ENCODE results near the gene AK4.

Gene AK4

DNA sequence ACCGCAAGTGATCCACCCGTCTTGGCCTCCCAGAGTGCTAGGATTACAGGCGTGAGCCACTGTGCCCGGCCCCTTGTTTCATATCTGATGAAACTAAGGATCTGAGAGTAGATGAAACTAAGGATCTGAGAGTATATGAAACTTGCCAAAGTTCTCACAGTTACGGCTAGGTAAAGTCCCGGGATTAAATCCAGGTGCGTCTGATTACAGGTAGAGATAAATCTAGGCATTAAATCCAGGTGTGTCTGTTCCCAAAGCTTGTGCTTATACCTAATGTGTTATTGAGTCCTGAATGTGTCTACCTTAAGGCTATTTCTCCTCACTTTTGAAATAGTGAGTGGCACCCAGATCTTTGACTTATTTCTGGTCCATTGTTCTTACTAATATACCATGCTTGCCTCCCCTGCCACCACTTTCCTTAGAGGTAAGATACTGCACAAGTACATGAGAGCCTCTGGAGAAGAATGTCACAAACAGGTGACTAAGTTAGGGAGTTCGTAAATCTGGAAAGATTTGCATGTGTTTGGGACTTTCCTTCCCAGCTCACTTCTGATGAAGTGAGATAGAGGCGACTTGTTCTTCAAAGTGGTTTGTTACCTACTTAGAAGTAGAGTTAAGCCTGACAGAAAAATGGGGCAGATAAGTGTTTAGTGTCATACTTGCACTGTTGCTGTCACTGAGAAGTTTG, 66.5 kb downstream of the AK4 start:
- Histone ChIP-seq H3K36me3 (ENCODE audit: control insufficient read depth in 2 of 2, insufficient read depth in 2 of 2, low read length in 2 of 2) (peaks cover 0 to 3% of the 10 kb centered on the region in 2 donors), H3K4me3 (ENCODE audit: low read length in 2 of 2) (no peak overlapping the region), H3K27me3 (ENCODE audit: control insufficient read depth in 1 of 2, insufficient read depth in 2 of 2, low read length in 2 of 2) (no peaks in the 10 kb centered on the region), H3K9ac (ENCODE audit: low read length in 2 of 2) (no peak overlapping the region), H3K4me1 (ENCODE audit: control insufficient read depth, insufficient read depth, low read length) (no peaks in the 10 kb centered on the region), H3K27ac (ENCODE audit: low read length) (no peak overlapping the region), H3K9me3 (ENCODE audit: control insufficient read depth in 2 of 2, low read length in 2 of 2) (no peaks in the 10 kb centered on the region)

DNA sequence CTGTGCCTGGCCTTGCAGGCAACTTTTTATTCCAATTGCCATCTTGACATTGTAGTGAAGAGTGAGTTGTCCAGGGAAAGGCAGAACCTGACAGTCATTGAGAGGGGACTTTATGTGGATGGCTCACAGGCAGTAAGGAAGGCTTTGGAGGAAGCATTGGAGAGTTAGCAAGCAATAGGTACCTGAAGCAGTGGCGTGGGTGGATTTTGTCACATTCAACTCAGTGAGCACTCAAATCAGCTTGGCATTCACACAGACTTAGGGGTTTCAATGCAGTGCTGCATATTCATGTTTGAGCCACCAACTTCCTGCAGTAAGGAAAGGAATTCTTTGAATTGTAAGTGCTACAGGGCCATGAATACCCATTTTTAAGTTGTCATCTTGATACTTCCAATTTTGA, 69.0 kb downstream of the AK4 start:
- Histone ChIP-seq H3K36me3 (ENCODE audit: control insufficient read depth in 2 of 2, insufficient read depth in 2 of 2, low read length in 2 of 2) (peaks cover 2 to 7% of the 10 kb centered on the region in 2 donors), H3K9me3 (ENCODE audit: control insufficient read depth in 2 of 2, low read length in 2 of 2) (no peaks in the 10 kb centered on the region), H3K27ac (ENCODE audit: low read length) (no peak overlapping the region), H3K4me3 (ENCODE audit: low read length in 2 of 2) (no peak overlapping the region), H3K27me3 (ENCODE audit: control insufficient read depth in 1 of 2, insufficient read depth in 2 of 2, low read length in 2 of 2) (no peaks in the 10 kb centered on the region), H3K9ac (ENCODE audit: low read length in 2 of 2) (no peak overlapping the region), H3K4me1 (ENCODE audit: control insufficient read depth, insufficient read depth, low read length) (no peaks in the 10 kb centered on the region)

DNA sequence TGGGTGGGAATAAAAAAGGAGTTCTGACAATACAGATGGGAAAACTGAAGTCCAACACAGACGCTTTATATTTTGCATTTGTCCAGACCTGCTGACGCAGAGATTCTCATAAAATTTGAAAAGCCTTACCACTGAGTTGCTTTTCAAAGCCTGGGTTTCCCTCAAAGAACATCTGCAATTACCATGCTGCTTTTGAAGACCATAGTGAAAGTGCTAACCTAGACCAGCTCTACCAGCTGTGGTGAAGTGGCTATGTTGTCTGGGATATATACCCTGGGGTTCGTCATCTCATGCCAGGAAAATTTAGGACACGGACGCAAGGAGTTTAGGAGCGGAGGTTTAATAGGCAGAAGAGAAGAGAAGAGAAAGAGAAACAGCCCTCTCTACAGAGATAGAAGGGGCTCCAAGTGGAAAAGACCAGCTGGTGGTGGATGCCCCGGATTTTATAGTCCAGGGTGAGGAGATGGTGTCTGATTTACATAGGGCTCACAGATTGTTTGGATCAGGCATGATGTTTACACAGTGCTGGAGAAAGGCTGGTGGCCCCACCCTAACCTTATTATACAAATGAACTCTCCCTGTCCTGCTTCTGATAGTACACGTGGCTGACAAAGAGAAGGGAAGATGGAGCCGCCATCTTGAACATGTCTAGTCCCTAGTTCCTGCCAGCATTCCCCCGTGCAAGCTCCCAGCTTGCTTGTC, 73.8 kb downstream of the AK4 start:
- H3K9ac ChIP-seq (ENCODE audit: low read length in 2 of 2): no peak overlapping the region
- H3K4me3 ChIP-seq (ENCODE audit: low read length in 2 of 2): no peak overlapping the region
- no peaks in the 10 kb centered on the region for H3K9me3 ChIP-seq (ENCODE audit: control insufficient read depth in 2 of 2, low read length in 2 of 2)
- H3K36me3 ChIP-seq (ENCODE audit: control insufficient read depth in 2 of 2, insufficient read depth in 2 of 2, low read length in 2 of 2): peaks cover 7 to 12% of the 10 kb centered on the region in 2 donors
- H3K27me3 ChIP-seq (ENCODE audit: control insufficient read depth in 1 of 2, insufficient read depth in 2 of 2, low read length in 2 of 2): no peaks in the 10 kb centered on the region
- no peaks in the 10 kb centered on the region for H3K4me1 ChIP-seq (ENCODE audit: control insufficient read depth, insufficient read depth, low read length)
- H3K27ac ChIP-seq (ENCODE audit: low read length): no peak overlapping the region

DNA sequence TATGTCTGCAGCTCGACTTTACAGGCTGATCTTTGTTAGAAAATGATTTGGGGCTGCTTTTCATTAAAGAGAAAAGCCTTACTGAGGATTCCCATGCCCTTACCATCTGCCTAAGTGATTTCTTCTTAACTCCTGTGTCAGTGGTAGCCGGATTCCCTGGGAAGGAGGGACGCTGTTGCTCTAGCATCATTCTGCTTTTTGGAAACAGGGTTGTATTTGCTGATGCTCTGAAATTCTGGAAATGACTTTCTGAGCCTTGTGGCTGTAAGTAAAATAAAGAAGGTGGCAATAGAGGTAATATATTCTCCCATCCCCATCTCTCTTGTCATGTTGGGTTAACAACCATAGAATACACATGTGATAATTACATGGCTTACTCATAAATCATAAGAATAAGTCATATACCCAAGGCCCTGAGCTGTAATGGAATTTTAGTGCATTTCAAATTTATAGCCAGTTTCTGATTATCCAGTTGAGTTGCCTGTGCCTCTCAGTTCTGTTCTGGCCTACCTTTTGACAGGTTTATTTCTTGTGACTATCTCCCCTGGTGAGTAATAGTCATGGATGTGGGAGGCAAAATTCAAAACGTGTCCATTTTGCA, 74.4 kb downstream of the AK4 start:
- no peaks in the 10 kb centered on the region for H3K9me3 ChIP-seq (ENCODE audit: control insufficient read depth in 2 of 2, low read length in 2 of 2)
- H3K36me3 ChIP-seq (ENCODE audit: control insufficient read depth in 2 of 2, insufficient read depth in 2 of 2, low read length in 2 of 2): peaks cover 7 to 12% of the 10 kb centered on the region in 2 donors
- H3K27me3 ChIP-seq (ENCODE audit: control insufficient read depth in 1 of 2, insufficient read depth in 2 of 2, low read length in 2 of 2): no peaks in the 10 kb centered on the region
- no peak overlapping the region for H3K27ac ChIP-seq (ENCODE audit: low read length)
- no peak overlapping the region for H3K9ac ChIP-seq (ENCODE audit: low read length in 2 of 2)
- H3K4me3 ChIP-seq (ENCODE audit: low read length in 2 of 2): no peak overlapping the region
- no peaks in the 10 kb centered on the region for H3K4me1 ChIP-seq (ENCODE audit: control insufficient read depth, insufficient read depth, low read length)

DNA sequence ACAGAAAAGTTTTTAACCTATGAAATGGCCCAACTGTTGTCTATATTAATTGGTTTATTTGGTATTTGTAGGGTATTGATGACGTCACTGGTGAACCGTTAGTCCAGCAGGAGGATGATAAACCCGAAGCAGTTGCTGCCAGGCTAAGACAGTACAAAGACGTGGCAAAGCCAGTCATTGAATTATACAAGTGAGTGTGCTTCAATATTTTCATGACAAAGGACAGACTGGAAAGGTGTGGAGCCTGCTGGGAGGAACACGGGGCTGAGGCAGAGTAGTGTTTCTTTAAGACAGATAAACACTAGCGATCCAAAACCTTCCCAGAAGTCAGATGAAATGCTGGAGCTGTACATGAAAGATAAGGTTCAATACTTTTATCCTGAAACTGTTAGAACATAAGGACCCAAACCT, 76.7 kb downstream of the AK4 start:
- Histone ChIP-seq H3K4me3 (ENCODE audit: low read length in 2 of 2) (no peak overlapping the region), H3K9ac (ENCODE audit: low read length in 2 of 2) (no peak overlapping the region), H3K9me3 (ENCODE audit: control insufficient read depth in 2 of 2, low read length in 2 of 2) (no peaks in the 10 kb centered on the region), H3K27me3 (ENCODE audit: control insufficient read depth in 1 of 2, insufficient read depth in 2 of 2, low read length in 2 of 2) (no peaks in the 10 kb centered on the region), H3K36me3 (ENCODE audit: control insufficient read depth in 2 of 2, insufficient read depth in 2 of 2, low read length in 2 of 2) (peaks cover 14 to 17% of the 10 kb centered on the region in 2 donors), H3K27ac (ENCODE audit: low read length) (no peak overlapping the region), H3K4me1 (ENCODE audit: control insufficient read depth, insufficient read depth, low read length) (no peaks in the 10 kb centered on the region)

DNA sequence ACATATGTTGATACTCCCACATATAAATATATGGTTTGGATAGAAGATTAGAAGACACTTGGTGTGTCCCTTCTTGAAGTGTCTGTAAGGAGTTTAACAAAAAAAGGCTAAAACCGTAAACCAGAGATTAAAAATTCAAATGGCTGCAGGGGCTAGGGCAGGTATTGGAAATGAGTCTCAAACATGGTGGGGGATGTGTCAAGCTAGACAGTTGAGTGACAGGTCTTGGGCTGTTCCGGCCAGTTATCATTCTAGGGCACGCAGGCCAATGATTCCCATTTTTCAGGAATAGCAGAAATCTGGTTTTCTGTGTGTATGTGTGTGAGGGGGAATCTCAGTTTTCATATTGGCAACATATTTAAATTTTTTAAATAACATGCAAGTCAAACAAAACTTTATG, 77.2 kb downstream of the AK4 start:
- H3K36me3 ChIP-seq (ENCODE audit: control insufficient read depth in 2 of 2, insufficient read depth in 2 of 2, low read length in 2 of 2): peaks cover 12 to 14% of the 10 kb centered on the region in 2 donors
- H3K27ac ChIP-seq (ENCODE audit: low read length): no peak overlapping the region
- H3K27me3 ChIP-seq (ENCODE audit: control insufficient read depth in 1 of 2, insufficient read depth in 2 of 2, low read length in 2 of 2): no peaks in the 10 kb centered on the region
- no peak overlapping the region for H3K9ac ChIP-seq (ENCODE audit: low read length in 2 of 2)
- H3K4me1 ChIP-seq (ENCODE audit: control insufficient read depth, insufficient read depth, low read length): no peaks in the 10 kb centered on the region
- H3K9me3 ChIP-seq (ENCODE audit: control insufficient read depth in 2 of 2, low read length in 2 of 2): no peaks in the 10 kb centered on the region
- H3K4me3 ChIP-seq (ENCODE audit: low read length in 2 of 2): no peak overlapping the region

DNA sequence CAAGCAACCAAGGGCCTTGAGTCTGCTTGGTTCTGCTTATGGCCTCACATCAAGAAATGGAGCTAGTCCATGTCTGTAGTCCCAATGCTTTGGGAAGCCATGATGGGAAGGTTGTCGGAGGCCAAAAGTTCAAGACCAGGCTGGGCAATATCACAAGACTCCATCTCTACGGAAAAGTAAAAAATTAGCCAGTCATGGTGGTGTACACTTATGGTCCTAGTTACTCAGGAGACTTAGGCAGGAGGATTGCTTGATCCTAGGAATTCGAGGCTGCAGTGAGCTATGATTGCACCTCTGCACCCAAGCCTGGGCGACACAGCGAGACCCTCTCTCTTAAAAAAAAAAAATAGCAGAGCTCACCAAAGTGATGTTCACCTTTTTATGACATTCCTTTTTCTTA, 81.2 kb downstream of the AK4 start:
- H3K9me3 ChIP-seq (ENCODE audit: control insufficient read depth in 2 of 2, low read length in 2 of 2): no peaks in the 10 kb centered on the region
- peaks cover 10 to 14% of the 10 kb centered on the region in 2 donors for H3K36me3 ChIP-seq (ENCODE audit: control insufficient read depth in 2 of 2, insufficient read depth in 2 of 2, low read length in 2 of 2)
- no peak overlapping the region for H3K27ac ChIP-seq (ENCODE audit: low read length)
- no peak overlapping the region for H3K9ac ChIP-seq (ENCODE audit: low read length in 2 of 2)
- no peaks in the 10 kb centered on the region for H3K27me3 ChIP-seq (ENCODE audit: control insufficient read depth in 1 of 2, insufficient read depth in 2 of 2, low read length in 2 of 2)
- no peaks in the 10 kb centered on the region for H3K4me1 ChIP-seq (ENCODE audit: control insufficient read depth, insufficient read depth, low read length)
- H3K4me3 ChIP-seq (ENCODE audit: low read length in 2 of 2): no peak overlapping the region

DNA sequence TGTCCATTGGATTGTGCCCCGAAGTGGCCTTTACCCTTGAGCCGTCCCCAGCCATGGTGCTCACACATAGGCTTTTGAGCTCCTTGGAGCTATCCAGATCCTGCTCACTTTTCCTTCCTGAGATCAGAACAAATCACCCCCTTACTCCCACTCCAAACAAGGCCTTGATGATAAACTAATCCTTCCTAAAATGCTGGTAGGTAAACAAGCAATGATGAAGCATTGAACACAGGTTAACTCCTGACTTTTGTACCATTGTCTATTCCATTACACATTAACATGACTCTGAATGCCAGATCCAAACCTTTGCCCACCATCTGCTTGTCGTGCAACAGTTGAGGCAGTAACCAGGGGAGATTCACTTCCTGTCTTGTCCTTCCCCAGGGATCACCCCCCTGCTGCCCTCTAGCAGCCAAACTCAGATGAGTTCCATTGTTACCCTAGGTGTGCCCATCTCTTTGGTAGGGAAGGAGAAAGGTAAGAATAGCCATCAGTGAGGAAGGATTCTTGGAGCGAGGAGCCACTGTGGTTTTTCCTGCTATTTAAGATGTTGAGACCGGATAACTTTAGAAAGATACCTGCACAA, 81.8 kb downstream of the AK4 start:
- Histone ChIP-seq H3K9me3 (ENCODE audit: control insufficient read depth in 2 of 2, low read length in 2 of 2) (no peaks in the 10 kb centered on the region), H3K27me3 (ENCODE audit: control insufficient read depth in 1 of 2, insufficient read depth in 2 of 2, low read length in 2 of 2) (no peaks in the 10 kb centered on the region), H3K4me1 (ENCODE audit: control insufficient read depth, insufficient read depth, low read length) (no peaks in the 10 kb centered on the region), H3K27ac (ENCODE audit: low read length) (no peak overlapping the region), H3K36me3 (ENCODE audit: control insufficient read depth in 2 of 2, insufficient read depth in 2 of 2, low read length in 2 of 2) (peaks cover 10 to 14% of the 10 kb centered on the region in 2 donors), H3K4me3 (ENCODE audit: low read length in 2 of 2) (no peak overlapping the region), H3K9ac (ENCODE audit: low read length in 2 of 2) (no peak overlapping the region)

DNA sequence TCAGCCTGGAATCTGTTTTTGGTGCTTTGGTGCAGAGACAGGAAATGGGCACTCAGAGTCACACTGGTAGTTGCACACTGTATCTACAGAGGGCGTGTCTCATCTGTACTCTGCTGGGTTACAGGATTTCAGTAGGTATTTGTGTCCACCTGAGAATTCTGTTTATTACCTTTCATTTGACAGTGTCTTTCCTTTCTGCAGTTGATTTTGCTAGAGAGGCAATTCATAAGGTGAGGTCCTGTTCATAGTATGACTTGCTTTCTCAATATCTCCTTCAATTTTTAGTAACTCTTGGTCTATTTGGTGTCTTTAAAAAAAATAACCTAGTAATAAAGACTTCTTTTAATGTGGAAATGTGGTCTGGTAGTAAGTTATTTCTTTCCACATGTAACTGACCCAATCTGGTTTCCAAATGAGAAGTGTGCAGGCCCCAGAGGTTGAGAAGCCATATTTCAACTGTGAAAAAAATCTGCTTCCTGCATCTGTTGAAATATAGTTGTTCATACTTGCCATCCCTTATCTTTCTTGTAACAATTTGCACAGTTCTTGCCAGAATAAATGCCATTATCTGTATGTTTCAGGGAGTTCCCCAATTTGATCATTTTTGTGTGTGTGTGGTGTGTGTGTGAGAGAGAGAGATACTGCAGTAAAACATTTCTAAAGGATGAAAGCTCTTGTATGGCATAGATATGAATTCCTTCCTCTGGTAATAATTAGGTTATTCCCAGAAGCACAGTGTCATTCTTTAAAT, 82.9 kb downstream of the AK4 start:
- H3K27me3 ChIP-seq (ENCODE audit: control insufficient read depth in 1 of 2, insufficient read depth in 2 of 2, low read length in 2 of 2): no peaks in the 10 kb centered on the region
- no peak overlapping the region for H3K27ac ChIP-seq (ENCODE audit: low read length)
- H3K4me1 ChIP-seq (ENCODE audit: control insufficient read depth, insufficient read depth, low read length): no peaks in the 10 kb centered on the region
- H3K9ac ChIP-seq (ENCODE audit: low read length in 2 of 2): no peak overlapping the region
- H3K4me3 ChIP-seq (ENCODE audit: low read length in 2 of 2): no peak overlapping the region
- H3K9me3 ChIP-seq (ENCODE audit: control insufficient read depth in 2 of 2, low read length in 2 of 2): no peaks in the 10 kb centered on the region
- H3K36me3 ChIP-seq (ENCODE audit: control insufficient read depth in 2 of 2, insufficient read depth in 2 of 2, low read length in 2 of 2): peaks cover 6 to 7% of the 10 kb centered on the region in 2 donors

DNA sequence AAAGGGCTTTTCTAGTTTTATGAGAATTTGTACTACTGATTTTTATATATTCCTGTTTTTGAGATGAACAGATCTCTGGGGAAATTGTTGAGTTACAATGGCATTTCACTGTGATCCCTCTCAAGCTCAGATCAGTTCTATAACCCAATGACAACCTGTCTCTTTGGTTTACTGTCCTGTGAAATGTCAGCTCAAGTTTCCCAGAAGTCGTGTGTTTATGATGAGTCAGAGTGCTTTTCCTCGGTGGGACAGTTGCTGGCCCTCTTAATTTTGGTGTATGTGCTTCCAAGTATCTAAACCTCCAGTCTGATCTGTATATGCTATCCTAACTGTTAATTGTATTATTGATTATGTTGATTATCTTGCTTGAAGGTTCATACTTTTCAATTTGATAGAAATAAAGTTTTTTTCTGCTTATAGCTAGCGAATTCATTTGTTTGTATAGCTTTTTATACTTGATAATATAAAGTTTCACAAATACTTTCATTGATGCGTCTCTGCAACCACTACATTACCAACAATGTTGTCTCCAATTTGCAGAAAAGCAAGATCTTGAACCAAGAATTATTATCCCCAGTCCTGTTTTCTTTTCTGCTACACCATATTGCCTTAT, 83.8 kb downstream of the AK4 start:
- H3K9me3 ChIP-seq (ENCODE audit: control insufficient read depth in 2 of 2, low read length in 2 of 2): no peaks in the 10 kb centered on the region
- no peak overlapping the region for H3K27ac ChIP-seq (ENCODE audit: low read length)
- H3K4me1 ChIP-seq (ENCODE audit: control insufficient read depth, insufficient read depth, low read length): no peaks in the 10 kb centered on the region
- H3K36me3 ChIP-seq (ENCODE audit: control insufficient read depth in 2 of 2, insufficient read depth in 2 of 2, low read length in 2 of 2): peaks cover 5 to 7% of the 10 kb centered on the region in 2 donors
- H3K4me3 ChIP-seq (ENCODE audit: low read length in 2 of 2): no peak overlapping the region
- no peak overlapping the region for H3K9ac ChIP-seq (ENCODE audit: low read length in 2 of 2)
- no peaks in the 10 kb centered on the region for H3K27me3 ChIP-seq (ENCODE audit: control insufficient read depth in 1 of 2, insufficient read depth in 2 of 2, low read length in 2 of 2)
